Tibial nerve (tissue), 4 donors: ENCODE data around the gene SLC30A7.

Source experiments
- CTCF ChIP-seq, 5 experiments: fragments of 200-600 bp in 3 of 5; fragments of 450-650 bp in 2 of 5; sonication (generic) in 3 of 5; IDR thresholded peaks; one replicate each; pipeline ENCODE4 v1.5.1; 2016 to 2019; ENCODE audit warnings: antibody characterized with exemption in 5 of 5, mild to moderate bottlenecking in 3 of 5, moderate library complexity in 2 of 5
- EP300 ChIP-seq, 2 donors: sonication (generic); formaldehyde crosslinking; IDR thresholded peaks; one replicate each; pipeline ENCODE4 v1.6.1; 2017; ENCODE audit warnings: antibody characterized with exemption in 2 of 2, mild to moderate bottlenecking in 1 of 2
- POLR2A ChIP-seq, 2 donors: fragments of 450-650 bp; IDR thresholded peaks; one replicate each; pipeline ENCODE4 v1.6.1; 2017; ENCODE audit warnings: antibody characterized with exemption in 2 of 2, mild to moderate bottlenecking in 2 of 2, moderate library complexity in 2 of 2

DNA sequence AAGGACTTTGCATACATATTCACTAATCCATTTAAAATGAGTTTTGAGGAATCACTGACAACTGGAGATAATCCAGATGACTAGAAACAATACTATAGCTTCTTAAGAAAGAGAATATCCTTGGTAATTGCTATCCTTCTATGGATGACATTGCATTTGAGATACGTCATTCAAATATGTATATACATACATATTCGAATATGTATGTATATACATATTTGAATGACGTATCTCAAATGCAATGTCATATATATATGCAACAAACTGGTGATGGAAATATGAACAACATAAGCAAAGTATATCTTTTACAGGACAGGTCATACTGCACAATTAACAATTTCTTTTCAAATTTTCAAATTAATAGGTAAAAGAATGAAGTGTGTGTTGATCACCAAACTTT lies 42.9 kb upstream of the SLC30A7 start:
- no peak for TF ChIP-seq CTCF (IDR thresholded peaks at IDR 0.05)
- no peak for TF ChIP-seq EP300 (IDR thresholded peaks at IDR 0.05)
- TF ChIP-seq POLR2A (IDR thresholded peaks at IDR 0.05) = no peak
